GM12891 (cell line): ENCODE data around the gene ITGA8.

Source experiments
- DNase-seq: peaks from one replicate; pipeline ENCODE4 v3.0.0; 2011; ENCODE audit warnings: low spot score; ENCODE audit not compliant: insufficient read length
- FAIRE-seq: peaks from 2 replicates; lab custom pipeline; 2011; peaks lifted over from hg19 to GRCh38; lab: Jason Lieb, UNC
- PAX5 ChIP-seq: IDR thresholded peaks from 2 replicates; pipeline ENCODE4 v1.6.1; 2011; ENCODE audit warnings: low read length, moderate library complexity, mild to moderate bottlenecking; ENCODE audit not compliant: insufficient read depth, severe bottlenecking
- POLR2A ChIP-seq: IDR thresholded peaks from 2 replicates; pipeline ENCODE4 v1.6.1; 2011; ENCODE audit warnings: low read depth, low read length, control low read depth
- POLR2AphosphoS5 ChIP-seq: IDR thresholded peaks from 2 replicates; pipeline ENCODE4 v1.6.1; 2011; ENCODE audit warnings: low read depth, low read length, control low read depth
- POU2F2 ChIP-seq: IDR thresholded peaks from 2 replicates; pipeline ENCODE4 v1.6.1; 2011; ENCODE audit warnings: low read depth, mild to moderate bottlenecking, control low read depth, low read length, moderate library complexity
- SPI1 ChIP-seq: IDR thresholded peaks from 2 replicates; pipeline ENCODE4 v1.6.1; 2011; ENCODE audit warnings: low read depth, low read length, control low read depth
- TAF1 ChIP-seq: IDR thresholded peaks from 2 replicates; pipeline ENCODE4 v1.6.1; 2011; ENCODE audit warnings: low read depth, low read length, control low read depth

ITGA8 gene

DNA sequence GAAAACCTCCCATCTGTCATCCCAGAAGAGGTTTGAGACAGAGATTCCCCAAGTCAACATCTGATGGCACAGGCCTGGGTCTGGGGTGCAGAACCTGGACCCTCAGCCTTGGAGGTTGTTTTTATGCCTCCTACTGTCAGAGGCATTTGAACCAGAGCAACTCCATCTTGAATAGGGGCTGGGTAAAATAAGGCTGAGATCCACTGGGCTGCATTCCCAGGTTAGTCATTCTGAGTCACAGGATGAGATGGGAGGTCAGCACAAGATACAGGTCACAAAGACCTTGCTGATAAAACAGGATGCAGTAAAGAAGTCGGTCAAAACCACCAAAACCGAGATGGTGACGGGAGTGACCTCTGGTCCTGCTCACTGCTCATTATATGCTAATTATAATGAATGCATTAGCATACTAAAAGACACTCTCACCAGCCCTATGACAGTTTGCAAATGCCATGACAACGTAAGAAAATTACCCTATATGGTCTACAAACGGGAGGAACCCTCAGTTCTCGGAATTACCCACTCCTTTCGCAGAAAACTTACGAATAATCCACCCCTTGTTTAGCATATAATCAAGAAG lies 92.0 kb downstream of the ITGA8 start:
- FAIRE-seq, result no peak
- no peak for TF ChIP-seq POLR2AphosphoS5
- no peak for TF ChIP-seq SPI1
- TF ChIP-seq POU2F2, result no peak
- TF ChIP-seq TAF1, result no peak
- no peak for TF ChIP-seq PAX5
- TF ChIP-seq POLR2A, result no peak
- DNase-seq, result no peak

DNA sequence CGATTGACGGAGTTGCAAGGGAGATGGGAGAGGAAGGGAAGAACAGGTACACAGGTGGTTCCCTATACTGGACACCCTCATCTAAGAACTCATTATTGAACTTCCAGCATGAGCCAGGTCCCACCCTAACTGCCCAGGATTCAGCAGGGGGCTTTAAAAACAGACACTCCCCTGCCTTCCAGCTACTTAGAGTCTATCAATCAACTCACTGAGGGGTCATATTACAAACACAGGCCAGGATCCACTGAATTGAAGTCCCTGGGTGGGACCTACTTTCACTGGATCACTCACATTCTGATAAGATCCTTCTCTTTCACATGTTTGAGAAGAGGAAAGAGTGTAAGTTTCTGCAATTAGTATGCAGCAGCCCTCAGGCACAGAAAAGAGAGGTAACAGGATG lies 92.8 kb downstream of the ITGA8 start:
- TF ChIP-seq SPI1 (no peak), POLR2A (no peak), TAF1 (no peak), PAX5 (no peak), POLR2AphosphoS5 (no peak), POU2F2 (no peak)
- FAIRE-seq (no peak), DNase-seq (no peak)

DNA sequence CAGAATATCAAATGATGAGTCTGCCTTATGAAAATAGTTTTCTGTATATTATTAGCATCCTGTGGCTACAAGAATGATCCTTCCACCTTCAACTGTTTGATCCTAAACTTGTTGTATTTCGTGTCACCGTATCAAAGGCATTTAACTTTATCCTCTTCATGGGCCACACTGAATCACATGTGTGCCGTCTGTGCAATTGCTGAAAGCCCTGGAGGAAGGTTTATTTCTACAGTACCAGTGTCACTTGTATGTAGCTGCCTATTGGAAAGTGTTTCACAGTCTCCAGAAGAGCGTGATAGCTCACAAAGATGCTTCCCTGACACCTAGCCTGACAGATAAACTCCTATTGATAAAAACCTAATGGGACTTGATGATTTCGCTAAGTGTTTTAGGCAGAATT lies 94.5 kb downstream of the ITGA8 start:
- FAIRE-seq, result no peak
- TF ChIP-seq PAX5, result no peak
- TF ChIP-seq TAF1, result no peak
- TF ChIP-seq POLR2AphosphoS5, result no peak
- TF ChIP-seq SPI1, result no peak
- no peak for TF ChIP-seq POU2F2
- TF ChIP-seq POLR2A, result no peak
- DNase-seq, result no peak

DNA sequence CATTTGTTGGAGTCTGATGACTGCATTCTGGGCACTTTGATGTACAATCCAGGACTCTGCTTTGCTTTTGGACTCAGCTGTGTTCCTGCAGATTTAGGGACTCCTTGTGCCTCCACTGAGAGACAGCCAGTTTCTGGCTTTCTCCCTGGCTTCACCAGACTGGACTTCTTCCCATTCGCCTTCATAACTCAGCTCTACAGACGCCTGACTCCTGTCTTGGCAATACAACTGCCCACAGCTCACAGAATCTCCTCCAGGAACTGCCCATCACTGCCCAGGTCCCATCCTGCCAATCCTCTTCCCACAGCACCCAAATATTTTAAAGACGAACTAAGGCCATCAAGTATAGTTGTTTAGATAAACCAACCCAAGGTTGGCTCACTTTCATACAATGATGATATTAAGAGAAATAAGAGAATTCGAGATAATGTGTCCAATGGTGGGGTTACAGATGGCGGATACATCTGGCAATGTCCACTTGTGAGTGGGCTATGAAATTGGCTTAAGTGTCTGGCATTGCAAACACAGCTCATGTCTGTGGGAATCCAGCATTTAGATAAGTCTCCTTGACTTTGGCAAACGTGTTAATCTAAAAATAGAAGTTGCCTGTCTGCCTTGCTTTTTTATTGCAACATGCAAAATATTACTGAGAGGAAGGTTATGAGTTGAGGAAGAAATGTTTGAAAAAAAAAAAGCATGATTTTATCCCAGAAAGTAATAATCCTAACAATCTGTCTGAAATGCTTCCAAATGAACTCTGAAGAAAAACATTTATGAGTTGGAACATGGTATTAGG lies 95.1 kb downstream of the ITGA8 start:
- DNase-seq (no peak), FAIRE-seq (no peak)
- TF ChIP-seq POLR2AphosphoS5 (no peak), PAX5 (no peak), POLR2A (no peak), SPI1 (no peak), POU2F2 (no peak), TAF1 (no peak)

DNA sequence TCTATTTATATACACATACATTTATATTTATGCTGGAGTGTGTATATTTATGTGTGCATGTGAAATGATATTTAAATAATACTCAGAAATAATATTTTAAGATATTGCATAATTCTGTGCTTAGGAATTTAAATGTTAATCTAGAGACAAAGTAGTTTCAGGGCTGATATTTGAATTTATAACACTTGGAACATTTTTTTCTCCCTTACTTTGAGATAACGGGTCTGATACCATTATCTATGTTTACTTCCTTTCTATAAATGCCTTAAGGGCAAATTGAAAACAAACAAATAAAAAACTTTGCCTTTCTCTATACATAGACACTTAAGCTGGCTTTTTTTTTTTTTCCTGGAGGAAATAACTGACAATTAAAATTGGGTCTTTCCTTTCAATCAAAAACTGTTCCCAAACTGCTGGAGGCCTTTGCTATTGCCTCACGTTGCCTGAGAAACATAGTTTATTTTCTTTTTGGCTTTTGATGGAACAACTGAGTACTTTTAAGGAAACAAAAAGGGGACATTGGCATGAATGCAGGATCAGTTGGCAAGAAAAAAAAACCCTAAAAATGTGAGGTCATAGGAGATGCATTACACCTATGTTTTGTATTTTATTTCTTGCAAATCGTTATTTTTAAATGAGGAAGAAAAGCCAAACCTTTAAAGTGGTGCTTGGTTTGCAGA lies 98.7 kb downstream of the ITGA8 start:
- FAIRE-seq, result no peak
- TF ChIP-seq POLR2AphosphoS5 (no peak), TAF1 (no peak)
- no peak for DNase-seq

DNA sequence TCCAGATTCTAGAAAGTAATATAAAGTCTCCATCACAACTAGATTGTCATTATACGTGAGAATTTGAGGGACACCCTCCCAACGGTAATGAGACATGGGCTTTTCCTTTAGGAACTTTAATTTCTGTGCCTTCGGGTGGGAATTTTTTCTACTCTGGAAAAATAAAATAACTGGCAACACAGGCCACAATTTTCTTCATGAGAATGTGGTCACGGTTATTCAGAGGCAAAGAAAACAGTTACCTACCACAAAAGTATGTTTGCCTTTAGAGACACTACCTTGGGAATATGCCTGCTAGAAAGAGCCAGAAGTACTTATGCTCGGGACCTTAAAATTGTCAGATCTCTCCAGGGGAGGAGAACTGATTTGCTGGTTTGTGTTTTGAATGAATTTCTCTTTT lies 99.4 kb downstream of the ITGA8 start:
- no peak for DNase-seq
- TF ChIP-seq POLR2A (no peak), POLR2AphosphoS5 (no peak), TAF1 (no peak), SPI1 (no peak), PAX5 (no peak), POU2F2 (no peak)
- no peak for FAIRE-seq

DNA sequence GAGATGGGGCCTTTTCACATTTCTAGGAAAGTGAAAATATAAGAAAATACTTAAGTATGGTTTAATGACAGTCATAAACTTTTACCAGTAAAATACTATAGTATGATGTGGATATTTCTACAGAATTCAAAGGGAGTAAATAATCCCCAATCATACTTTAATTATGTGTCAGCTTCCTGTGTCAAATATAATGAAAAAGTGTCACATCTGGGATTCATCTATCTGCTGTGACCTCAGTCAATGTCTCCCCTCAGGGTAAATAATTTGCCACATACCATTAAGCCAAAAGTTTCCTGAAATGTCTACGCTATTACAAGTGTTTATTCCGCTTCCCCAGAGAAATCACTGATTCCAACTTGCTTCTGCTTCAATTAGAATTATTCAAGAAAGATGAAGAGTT lies 110.5 kb downstream of the ITGA8 start:
- DNase-seq, result no peak
- TF ChIP-seq SPI1 (no peak), POU2F2 (no peak), TAF1 (no peak), POLR2AphosphoS5 (no peak), PAX5 (no peak), POLR2A (no peak)
- FAIRE-seq, result no peak

DNA sequence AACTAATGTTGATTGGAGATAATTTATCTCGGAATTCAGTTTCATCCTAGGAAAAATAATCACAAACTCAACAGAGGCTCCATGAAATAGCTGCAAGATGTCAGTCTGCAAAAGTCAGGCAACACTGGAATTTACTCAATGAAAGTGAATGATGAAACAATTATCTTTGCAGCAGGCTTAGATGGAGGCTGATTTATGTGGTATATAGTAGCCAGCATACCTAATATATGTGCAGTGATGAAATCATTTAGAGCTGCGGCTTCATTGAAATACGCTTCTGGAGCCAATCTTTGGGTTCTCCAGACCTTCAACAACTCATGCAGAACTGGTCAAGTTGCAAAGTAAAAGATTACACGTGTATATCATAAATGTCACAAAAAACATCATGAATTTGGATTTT lies 113.3 kb downstream of the ITGA8 start:
- FAIRE-seq, result no peak
- TF ChIP-seq POU2F2 (no peak), POLR2AphosphoS5 (no peak), SPI1 (no peak), POLR2A (no peak), PAX5 (no peak), TAF1 (no peak)
- no peak for DNase-seq

DNA sequence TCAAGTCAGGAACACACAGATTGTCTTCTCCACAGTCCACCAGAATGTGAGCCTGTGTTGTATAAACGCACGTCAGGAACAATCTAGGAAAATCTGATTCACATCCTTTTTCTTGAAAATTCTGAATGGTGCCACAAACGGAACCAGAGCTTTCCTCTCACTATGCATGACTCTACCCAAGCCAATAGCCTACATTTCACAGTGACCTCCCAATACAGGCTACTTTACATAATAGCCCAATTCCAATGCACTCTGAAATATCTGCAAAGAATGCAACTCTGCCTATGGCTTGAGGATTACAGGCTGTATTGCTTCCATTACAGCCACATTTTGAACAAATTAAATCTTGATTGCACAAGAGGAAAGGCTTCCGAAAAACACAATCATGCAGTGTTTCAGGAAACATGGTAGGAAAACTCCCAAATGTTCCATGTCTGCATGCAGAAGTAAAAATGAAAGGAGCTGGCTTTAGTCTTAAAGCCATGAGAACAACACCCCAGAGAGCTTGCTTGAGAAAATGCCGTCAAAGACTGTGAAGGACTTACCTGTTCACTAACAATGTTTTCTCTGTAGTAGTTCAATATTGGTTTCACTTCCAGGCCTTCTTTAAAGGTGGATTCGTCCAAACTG lies 113.9 kb downstream of the ITGA8 start:
- DNase-seq (no peak), FAIRE-seq (no peak)
- no peak for TF ChIP-seq POLR2A
- TF ChIP-seq POLR2AphosphoS5, result no peak
- no peak for TF ChIP-seq SPI1
- no peak for TF ChIP-seq POU2F2
- no peak for TF ChIP-seq TAF1
- TF ChIP-seq PAX5, result no peak

DNA sequence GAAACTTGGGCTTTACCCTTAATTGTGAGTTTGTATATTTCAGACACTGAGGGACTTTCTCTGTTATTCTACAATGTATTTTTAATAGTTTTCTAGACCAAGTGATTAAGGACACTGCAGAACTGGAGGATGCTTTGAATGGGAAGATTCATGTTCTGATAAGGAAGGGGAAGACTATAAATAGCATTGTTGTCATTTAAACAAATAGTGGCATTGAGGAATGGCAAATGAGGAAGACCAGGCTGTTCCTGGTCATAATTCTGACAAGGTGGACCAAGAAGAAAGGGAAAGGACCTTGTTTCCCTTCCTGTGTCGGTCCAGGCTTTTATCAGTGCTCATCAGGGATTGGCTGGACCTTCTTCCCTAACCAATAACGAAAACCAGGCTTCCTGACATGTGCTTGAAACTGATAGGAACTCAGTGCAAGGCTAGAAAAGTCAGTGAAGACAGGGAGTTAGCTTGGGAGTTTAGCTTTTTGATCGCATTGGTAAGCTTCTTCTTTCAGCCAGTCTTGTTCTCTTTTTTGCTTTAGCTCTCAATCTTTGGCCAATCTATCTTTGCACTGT lies 116.2 kb downstream of the ITGA8 start:
- no peak for DNase-seq
- TF ChIP-seq TAF1, result no peak
- no peak for TF ChIP-seq PAX5
- TF ChIP-seq POU2F2, result no peak
- no peak for TF ChIP-seq POLR2AphosphoS5
- no peak for TF ChIP-seq POLR2A
- no peak for TF ChIP-seq SPI1
- FAIRE-seq, result no peak
